GM19239 (cell line): ENCODE measurements around the gene ADCK2.
A peak's percentile ranks its signal among the peaks of the same experiment; 100 is the strongest.
"Not testable (repeated sequence)": the region's sequence is repeated elsewhere in the genome, so short reads cannot be mapped to it uniquely, and the experiment has no call there.

ENCODE experiments used
- DNase-seq: peaks from one replicate; pipeline ENCODE4 v3.0.0; 2011; ENCODE audit warnings: low spot score; ENCODE audit not compliant: insufficient read length
- FAIRE-seq: peaks from 2 replicates; lab custom pipeline; 2011; peaks lifted over from hg19 to GRCh38; lab: Jason Lieb, UNC

ADCK2 gene

DNA sequence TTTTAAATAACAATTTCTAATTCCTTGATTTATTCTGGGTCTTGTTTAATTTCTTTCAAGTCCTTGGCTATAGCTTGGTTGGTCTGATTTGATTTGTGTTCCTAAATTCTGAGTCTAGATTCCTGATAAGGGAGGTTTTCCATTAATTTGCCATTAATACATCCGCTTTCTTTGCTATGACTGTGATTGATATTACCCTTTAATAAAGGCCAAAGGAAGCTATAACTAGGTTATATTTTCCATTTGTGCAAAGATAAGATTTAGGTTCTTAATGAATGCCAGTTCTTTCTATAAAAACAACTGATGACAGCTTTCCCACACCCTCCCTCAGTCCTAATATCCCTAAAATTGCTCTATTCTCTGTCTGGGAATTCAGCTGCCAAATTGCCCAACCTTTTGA is 52.0 kb downstream of the ADCK2 start:
- DNase-seq (no peak), FAIRE-seq (no peak)

DNA sequence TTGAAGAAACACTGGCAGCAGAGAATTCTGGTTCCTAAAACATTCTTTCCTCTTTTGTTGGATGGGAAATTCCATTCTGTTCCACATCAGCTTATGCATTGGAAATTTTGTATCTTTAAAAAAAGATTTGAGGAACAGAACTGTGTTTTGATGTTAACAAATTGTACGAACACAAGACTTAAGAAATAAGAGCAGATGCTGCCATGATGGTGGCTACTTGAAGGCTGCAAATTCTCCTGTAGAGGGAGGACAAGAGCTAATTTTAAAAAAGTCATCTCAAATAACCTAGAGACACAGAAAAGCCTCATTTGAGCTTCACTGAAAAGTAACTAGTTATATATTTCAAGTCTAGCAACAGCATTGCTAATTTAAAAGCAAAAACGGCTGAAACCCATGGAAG is 53.5 kb downstream of the ADCK2 start:
- DNase-seq, result no peak
- FAIRE-seq, result no peak

DNA sequence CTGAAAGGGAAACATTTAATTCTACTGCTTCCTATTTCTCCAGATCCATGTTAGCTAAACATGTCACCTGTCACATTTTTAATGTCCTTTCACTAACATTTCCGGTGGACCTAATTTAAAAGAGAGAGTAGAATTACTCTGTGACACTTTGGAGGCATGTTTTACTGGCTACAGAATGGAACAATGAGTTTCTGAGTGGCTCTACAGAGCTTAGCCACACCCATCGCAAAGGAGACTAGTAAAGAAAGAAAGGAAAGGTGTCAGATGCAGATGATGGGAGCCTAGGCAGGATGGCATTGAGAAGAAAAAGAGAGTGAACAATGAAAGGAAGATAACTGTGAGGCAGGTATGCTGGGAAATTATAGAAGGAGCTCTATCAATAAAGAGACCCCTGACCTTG is 59.7 kb downstream of the ADCK2 start:
- FAIRE-seq (peak; percentile 42), DNase-seq (no peak)

DNA sequence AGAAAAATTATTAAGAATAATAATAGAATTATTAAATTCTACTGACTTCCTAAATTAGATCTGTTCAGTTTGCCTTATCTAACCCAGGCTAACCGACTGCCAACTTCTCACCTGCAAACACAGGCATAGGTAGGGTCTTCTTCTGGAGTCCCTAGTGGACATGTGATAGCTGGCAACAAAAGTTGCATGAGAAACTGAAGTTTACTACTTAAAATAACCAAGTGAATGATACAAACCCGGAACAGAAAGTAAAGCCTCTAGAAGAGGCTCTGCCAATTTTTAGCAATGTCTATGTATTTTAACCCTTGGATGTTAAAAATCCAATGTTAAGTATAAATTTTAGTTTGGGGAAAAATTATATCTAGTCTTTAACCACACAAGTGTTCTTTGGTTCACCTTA is 61.4 kb downstream of the ADCK2 start:
- FAIRE-seq (no peak), DNase-seq (no peak)

DNA sequence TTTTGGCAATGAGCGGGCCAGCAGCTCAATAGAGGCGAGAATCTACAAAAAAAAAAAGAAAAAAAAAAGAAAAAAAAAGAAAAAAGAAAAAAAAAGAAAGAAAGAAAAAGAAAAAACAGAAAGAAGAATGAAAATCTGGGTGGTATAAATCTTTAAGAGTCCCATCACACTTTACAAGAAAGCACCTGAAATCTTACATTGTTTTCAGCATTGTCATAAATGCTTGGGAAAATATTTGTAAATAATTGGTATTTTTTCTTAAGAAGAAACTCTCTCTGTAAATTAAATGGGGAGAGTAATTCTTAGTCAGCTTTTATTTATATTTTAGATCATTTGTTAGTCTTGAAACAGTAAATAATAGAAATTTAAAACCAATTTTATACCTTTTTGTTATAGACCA is 62.0 kb downstream of the ADCK2 start:
- no peak for DNase-seq
- no peak for FAIRE-seq

DNA sequence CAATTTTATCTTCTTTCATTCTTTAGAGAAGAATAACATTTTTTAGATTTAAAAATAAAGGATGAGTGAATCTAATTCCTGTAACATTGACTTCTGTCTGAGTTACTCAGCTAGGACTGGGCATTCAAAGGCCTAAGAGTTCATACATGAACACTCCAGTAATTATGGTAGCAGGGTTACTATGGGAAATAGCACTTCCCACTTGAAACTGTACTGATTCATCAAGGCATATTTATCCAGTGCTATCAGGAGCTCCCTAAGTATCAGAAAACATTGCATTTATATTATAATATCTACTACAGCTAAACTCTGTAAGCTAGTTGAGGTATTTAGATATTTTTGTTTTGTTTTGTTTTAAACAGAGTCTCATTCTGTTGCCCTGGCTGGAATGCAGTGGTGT is 65.5 kb downstream of the ADCK2 start:
- no peak for FAIRE-seq
- DNase-seq, result no peak

DNA sequence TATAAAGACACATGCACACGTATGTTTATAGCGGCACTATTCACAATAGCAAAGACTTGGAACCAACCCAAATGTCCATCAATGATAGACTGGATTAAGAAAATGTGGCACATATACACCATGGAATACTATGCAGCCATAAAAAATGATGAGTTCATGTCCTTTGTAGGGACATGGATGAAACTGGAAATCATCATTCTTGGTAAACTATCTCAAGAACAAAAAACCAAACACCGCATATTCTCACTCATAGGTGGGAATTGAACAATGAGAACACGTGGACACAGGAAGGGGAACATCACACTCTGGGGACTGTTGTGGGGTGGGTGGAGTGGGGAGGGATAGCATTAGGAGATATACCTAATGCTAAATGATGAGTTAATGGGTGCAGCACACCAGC is 70.5 kb downstream of the ADCK2 start:
- DNase-seq, FAIRE-seq: not testable (repeated sequence)

DNA sequence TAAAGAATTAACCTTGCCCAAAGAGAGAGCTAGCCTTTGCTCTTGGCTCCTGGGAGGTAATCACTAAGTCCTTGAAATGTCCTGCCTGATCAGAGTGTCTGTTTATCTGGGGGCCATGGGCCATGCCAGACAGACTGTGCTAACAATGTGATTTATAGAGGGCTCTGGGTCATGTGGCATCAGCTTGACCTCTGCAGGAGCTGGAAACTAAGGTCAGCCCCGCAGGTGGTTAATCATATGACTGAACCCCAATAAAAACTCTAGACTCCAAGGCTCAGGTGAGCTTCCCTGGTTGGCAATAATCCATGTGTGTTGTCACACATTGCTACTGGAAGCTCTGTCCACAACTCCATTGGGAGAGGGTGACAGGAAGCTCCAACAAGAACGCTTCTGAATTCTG is 71.3 kb downstream of the ADCK2 start:
- DNase-seq (no peak), FAIRE-seq (no peak)
